ENCODE results near the gene WWOX.
"Not testable (repeated sequence)": the region's sequence is repeated elsewhere in the genome, so short reads cannot be mapped to it uniquely, and the experiment has no call there.

The WWOX gene

DNA sequence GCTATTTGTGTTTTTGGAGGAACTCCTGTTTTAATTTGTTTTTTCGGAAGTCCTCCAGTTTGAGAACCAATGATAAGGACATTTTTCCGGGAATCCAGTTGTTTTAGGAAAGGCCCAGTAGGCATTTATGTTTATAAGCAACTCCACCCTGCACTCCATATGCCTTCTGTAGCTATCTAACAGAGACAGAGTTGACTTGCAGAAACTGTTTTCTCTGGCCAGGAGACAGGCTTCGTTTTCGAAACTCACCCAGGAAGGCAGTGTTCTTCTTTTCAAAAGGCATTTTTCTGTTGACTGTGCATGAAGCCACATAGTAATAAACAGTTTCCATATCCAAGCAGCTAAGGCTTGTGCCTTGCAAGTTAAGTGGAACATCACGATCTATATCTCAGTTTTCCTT, 587.1 kb downstream of the WWOX start:
- DNase-seq, result no peak
- intact Hi-C loops (cut with DNase I), result no loop called here

DNA sequence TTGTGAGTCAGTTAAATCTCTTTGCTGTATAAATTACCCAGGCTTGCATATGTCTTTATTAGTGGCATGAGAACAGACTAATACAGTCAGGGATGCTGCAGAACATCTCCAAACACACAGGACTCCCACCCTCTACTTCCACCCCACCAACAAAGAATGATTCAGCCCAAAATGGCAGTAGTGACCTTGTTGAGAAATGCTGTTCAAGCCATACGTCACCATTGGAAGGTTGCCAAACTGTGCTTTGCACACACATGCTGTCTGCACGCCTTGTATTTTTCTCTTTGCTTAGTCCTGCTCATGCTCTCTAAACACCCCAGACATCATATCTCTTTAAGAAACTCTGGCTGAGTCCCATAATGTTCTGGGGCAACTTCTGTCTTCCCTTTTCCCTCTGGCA, 589.6 kb downstream of the WWOX start:
- intact Hi-C loops (cut with DNase I), result no loop called here
- DNase-seq, result no peak

DNA sequence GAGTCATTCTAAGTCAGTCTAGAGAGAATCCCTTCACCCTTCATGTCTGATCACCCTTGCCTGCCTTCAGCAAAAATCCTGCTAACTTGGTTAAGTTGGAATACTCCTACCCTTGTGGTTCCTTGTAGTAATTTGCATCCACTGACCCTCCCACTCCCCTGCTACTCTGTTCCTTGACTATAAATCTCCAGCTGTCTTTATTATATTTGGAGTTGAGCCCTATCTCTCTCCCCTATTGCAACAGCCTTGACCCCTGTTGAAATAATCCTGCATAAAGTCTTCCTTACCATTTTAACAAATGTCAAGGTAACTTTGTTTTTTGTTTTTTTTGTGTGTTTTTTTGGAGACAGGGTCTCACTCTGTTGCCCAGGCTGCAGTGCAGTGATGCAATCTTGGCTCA, 590.1 kb downstream of the WWOX start:
- DNase-seq, result no peak
- intact Hi-C loops (cut with DNase I), result no loop called here

DNA sequence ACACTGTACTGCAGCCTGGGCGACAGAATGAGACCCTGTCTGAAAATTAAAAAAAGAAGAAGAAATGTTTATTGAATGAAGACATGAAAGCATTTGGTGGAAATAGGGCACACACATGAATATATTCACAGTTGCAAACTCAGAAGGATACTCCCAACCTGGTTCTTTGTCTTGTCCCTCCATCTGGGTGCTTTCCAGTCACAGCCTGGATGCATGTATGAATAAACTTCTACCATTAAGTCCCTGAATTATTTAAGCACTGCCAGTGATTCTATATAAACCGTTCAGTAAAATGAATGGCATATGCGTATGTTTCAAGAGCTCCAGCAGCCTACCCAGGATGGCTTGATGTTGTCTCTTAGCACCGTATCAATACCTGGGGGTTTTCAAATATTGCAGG, 591.1 kb downstream of the WWOX start:
- intact Hi-C loops (cut with DNase I), result no loop called here
- no peak for DNase-seq

DNA sequence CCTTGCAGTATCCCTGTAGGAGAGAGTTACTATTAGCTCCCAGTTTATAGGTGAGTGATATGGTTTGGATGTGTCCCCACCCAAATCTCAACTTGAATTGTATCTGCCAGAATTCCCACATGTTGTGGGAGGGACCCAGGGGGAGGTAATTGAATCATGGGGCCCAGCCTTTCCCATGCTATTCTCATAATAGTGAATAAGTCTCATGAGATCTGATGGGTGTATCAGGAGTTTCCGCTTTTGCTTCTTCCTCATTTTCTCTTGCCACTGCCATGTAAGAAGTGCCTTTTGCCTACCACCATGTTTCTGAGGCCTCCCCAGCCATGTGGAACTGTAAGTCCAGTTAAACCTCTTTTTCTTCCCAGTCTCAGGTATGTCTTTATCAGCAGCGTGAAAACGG, 592.3 kb downstream of the WWOX start:
- intact Hi-C loops (cut with DNase I), result not testable (repeated sequence)

DNA sequence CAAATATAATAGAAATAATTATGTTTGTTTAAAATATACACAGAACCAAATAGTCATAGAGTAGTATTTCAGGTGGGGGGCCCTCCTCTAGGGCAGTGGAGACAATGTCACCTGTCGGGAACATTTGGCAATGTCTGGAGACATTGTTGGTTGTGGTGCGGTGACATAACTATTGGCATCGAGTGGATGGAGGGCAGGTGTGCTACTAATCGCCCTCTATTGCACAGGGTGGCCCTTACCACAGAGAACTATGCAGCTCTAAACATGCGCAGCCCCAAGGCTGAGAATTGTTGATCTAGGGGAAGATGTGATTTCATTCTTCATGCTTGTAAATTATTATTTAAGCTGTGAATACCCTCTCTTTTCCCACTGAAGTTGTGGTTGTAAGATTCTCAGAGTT, 594.0 kb downstream of the WWOX start:
- DNase-seq, result no peak
- intact Hi-C loops (cut with DNase I), result no loop called here

More for the DNA sequence above, 592.3 kb downstream of the WWOX start:
- DNase-seq, result not testable (repeated sequence)

DNA sequence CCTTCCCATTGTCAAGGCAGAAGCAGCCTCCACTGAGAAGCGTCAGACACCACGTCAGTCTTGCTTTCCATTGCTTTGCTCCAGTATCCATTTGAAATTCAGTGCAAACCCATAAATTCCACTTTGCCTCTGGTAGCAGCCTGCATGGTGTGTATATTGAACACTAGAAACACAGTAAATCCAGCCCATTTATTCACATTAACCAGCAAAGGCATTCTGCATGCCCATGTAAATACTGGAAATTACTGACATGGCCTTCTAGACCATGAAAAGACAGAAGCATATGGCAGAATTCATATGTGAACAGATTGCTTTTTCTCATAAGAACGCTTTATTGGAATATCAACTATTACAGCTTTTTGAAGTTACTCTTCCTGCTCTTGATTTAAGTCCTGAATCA, 595.0 kb downstream of the WWOX start:
- intact Hi-C loops (cut with DNase I), result no loop called here
- no peak for DNase-seq

DNA sequence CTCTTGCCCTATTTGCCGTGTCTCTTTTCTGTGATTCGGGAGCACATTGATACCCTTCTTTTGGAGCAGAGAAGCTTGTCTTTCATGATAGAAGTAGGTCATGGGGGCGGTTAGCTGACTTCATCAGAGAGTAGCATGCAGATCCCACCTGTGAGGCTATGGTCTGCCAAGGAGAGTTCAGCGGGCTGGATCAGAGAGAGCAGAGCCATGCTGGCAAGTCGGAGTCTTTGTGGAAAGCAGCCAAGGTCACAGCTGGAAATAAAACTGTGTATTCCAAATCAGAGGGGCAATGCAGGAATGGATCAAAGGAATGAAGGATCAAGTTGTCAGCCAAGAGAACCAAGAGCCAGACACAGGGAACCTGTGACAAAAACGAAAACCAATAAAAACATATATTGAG, 595.9 kb downstream of the WWOX start:
- no peak for DNase-seq
- intact Hi-C loops (cut with DNase I), result no loop called here

DNA sequence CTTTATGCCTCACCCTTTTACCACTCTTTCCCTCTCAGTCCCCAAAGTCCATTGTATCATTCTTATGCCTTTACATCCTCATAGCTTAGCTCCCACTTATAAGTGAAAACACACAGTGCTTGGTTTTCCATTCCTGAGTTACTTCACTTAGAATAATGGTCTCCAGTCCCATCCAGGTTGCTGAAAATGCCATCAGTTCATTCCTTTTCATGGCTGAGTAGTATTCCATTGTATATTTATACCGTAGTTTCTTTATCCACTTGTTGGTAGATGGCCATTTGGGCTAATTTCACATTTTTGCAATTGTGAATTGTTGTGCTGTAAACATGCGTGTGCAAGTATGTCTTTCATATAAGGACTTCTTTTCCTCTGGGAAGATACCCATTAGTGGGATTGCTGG, 597.3 kb downstream of the WWOX start:
- intact Hi-C loops (cut with DNase I), result no loop called here
- DNase-seq, result no peak

DNA sequence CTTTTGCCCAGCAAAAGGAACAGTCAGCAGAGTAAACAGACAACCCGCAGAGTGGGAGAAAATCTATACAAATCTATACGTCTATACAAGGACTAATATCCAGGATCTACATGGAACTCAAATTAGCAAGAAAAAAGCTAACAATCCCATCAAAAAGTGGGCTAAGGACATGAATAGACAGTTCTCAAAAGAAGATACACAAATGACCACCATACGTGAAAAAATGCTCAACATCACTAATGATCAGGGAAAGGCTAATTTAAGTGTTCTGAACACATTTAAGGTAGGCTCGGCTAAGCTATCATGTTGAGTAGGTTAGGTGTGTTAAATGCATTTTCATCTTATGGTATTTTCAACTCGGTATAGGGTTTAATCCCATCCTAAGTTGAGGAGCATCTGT, 598.0 kb downstream of the WWOX start:
- no peak for DNase-seq
- intact Hi-C loops (cut with DNase I), result no loop called here

DNA sequence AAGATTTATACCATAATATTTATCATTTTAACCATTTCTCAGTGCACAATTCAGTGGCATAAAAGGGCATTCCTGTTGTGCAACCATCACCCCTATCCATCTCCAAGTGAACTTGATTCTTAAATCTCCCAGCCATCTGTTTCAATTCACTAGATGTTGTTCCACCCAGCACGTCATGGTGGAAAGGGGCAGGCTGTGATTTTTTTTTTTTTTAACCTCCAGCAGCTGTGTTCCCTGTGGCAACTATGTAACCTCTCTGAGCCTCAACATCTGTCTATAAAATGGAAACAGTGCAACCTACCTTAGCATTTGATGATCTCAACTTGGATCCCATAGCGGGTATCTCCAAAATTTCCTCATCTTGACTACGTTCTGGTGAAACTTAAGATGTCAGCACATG, 604.5 kb downstream of the WWOX start:
- DNase-seq, result no peak
- intact Hi-C loops (cut with DNase I), result no loop called here

DNA sequence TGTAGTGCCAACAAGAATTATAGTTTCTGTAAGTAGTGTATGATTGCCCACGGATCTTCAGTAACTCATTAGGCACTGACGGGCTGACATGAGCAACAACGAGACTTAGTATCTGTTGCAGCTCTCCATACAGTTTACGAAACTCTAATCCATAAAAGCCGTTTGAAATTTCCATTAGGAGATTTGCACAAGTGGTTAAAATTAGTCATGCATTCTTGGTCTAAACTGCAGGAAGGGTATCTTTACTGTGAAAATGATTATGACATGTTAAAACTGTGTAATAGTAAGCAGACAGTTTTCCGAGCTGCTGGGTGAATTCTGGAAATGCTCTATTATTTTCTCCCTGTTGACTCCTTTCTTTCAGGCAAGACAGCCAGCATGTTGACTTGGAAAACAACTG, 605.0 kb downstream of the WWOX start:
- no peak for DNase-seq
- intact Hi-C loops (cut with DNase I), result no loop called here

DNA sequence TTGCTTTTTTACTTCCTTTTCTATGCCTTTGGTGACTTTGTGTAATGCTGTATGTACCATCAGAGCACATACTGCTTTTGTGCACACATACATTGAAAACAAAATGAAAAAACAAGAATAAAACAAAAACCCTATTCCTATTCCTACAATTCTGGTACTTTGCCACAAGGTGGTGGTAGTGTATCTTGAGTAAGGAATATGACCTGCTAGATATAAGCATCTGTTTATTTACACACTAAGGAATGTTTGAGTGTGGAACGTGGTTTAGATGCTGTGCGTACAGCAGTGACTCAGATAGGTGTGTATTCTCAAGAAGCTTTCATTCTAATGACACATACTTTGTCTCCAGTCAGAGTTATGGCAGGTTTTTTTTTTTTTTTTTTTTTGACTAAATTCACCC, 606.2 kb downstream of the WWOX start:
- no peak for DNase-seq
- intact Hi-C loops (cut with DNase I), result no loop called here

DNA sequence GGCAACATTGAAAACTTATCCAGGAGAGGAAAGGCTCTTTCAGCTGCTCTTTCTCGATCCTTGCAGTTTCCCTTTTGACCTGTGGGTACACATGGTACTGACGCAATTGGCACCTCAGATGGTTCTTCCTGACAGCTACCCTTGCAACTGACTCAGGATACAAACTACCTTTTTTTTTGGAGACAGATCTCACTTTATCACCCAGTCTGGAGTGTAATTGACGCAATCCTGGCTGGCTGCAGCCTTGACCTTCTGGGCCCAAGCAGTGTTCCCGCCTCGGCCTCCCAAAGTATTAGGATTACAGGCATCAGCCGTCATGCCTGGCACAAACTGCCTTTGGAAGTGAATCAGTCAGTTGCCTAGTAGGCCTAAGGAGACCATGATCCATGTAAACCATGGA, 607.2 kb downstream of the WWOX start:
- intact Hi-C loops (cut with DNase I), result no loop called here
- DNase-seq, result no peak

DNA sequence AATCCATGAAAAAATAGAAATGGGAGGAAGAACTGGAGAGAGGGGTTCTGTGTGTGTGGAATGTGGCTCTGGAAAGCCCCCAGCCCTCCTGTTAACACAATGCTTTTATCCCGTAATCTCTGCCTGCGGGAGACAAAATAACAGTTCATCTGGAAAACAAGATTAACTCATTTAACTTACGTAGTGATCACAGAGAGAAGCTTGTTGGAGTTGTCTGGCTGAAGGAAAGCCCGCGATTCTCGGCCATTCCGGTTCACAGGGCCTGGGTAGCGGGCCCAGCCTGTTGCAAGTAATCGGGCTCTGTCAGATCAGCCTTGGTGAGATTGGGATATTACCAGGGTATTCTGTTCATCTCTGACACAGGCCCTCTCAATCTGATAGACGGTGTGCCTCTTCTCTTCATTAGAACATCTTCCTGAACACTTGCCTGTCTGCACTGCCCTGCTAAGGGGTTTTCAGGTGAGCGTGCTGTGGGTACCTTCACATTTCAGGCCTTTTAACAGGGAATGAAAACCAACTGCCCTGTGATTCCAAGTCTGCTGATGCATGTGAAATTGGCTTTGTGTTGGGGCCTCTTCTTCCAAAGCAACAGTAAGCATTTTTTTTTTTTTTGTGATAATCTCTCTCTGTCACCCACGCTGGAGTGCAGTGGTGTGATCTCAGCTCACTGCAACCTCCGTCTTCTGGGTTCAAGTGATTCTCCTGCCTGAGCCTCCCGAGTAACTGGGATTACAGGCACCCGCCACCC, 609.9 kb downstream of the WWOX start:
- intact Hi-C loops (cut with DNase I), result no loop called here
- DNase-seq, result no peak

DNA sequence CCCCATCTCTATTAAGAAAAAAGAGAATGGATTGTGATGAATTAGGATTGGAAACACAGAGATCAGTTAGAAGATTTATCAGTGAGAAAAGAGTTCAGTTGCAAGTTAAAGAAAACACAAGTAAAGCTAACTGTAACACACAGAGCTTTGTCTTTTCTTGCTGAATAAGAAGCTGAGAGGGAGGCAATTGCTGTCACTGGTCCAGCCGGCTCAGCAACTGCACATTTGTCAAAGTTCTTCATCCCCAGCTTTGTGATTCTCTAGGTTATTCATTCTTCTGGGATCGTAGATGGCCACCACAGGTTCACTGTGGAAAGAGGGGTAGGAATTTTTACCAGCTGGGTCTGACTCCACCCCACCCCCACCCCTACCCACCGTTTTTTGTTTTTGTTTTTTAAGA, 615.7 kb downstream of the WWOX start:
- intact Hi-C loops (cut with DNase I), result no loop called here

DNA sequence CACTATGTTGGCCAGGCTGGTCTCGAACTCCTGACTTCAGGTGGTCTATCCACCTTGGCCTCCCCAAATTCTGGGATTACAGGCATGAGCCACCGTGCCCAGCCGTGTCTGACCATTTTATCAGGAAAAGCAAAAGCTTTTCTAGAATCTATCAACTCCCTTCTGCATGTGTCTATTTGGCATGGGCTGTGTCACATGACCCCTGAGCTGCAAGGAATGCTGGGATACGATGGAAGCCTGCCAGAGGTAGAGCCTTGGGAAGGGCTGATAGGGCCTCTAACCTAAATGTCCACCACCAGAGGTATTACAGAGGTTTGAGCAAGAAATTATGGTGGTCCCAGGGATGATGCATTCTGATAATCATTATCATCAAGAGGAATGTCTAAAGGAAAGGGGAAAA, 616.2 kb downstream of the WWOX start:
- no peak for DNase-seq
- intact Hi-C loops (cut with DNase I), result no loop called here

More for the DNA sequence above, 615.7 kb downstream of the WWOX start:
- no peak for DNase-seq

DNA sequence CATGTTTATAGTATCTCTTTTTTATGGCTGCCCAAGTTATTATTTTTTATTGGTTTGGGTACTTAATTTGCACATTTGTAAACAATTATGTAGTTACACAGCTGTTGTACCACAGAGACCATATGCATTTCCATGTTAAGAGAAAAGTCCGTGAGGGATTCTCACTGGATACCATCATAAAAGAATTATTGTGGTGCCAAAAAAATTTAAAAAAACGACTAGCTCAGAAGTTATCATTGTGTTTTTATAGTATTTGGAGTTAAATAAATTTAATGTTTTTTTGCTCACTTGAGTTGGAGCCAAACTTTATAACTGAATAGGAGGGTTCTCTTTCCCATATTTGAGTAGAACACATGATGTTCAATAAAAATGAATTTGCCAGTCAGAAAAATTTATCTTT, 618.7 kb downstream of the WWOX start:
- intact Hi-C loops (cut with DNase I), result no loop called here
- DNase-seq, result no peak

DNA sequence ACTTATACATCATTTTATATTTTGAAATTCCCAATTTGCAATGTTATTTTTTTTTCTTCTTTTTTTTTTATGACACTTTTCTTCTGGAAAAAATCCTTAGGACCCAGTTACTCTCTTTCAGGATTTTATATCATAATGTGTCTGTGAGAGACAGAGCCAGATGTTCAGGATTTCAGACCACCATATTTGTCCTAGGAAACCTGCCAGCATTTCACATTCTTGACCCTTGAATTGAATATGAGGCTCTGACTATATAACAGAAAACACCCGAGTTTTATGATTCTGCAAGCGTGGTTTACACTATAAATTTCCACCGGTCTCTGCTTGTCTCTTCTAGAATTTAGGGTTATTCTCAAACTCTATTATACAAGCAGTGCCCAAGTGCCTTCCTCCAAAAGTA, 621.0 kb downstream of the WWOX start:
- DNase-seq, result no peak
- intact Hi-C loops (cut with DNase I), result no loop called here

DNA sequence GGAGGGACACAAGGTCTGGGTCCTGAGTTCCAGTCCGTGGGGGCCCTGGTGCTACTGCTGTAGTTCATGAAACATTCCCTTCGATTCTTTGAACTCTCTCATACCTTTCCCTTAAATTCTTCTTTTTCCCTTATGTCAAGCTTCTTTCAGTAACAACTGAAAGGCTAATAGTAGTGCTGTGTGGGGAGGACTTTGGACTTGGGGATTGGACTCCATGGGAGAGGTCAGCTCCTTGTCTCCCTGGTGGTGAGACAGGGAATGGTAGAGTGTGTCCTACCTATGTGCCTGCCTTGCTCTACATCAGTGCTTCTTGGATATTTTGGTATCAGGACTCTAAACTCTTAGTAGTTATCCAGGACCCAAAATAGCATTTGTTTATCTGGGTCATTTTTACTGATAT, 628.1 kb downstream of the WWOX start:
- no peak for DNase-seq
- intact Hi-C loops (cut with DNase I), result no loop called here

DNA sequence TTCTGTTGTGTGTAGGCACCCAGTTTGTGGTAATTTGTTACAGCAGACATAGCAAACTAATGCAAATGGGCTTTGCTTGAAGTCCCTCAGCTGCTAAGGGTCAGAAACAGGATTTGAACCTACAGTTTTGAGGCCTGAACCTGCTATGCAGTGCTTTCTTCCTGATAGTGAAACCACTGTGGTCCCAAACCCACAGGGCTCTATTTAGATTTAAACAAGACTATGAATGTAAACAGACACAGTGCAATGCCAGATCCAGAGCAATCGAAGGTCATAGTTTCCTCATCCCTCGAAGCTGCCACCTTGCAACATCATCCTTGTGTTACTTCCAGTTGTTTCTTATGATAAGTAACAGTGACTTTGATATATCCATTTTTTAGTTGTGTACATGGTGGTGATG, 630.2 kb downstream of the WWOX start:
- intact Hi-C loops (cut with DNase I), result no loop called here
- DNase-seq, result no peak

DNA sequence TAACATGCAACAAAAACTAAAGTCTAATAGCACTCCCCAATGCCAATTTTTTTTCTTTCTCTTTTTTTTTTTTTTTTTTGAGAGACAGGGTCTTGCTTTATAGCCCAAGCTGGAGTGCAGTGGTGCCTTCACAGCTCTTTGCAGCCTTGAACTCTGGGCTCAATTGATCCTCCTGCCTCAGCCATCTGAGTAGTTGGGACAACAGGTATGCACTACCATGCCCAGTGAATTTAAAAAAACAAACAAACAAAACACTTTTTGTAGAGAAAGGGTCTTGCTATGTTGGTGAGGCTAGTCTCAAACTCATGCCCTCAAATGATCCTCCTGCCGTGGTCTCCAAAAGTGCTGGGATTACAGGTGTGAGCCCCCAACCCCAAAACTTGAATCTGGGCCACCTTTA, 632.3 kb downstream of the WWOX start:
- DNase-seq, result no peak
- intact Hi-C loops (cut with DNase I), result no loop called here

DNA sequence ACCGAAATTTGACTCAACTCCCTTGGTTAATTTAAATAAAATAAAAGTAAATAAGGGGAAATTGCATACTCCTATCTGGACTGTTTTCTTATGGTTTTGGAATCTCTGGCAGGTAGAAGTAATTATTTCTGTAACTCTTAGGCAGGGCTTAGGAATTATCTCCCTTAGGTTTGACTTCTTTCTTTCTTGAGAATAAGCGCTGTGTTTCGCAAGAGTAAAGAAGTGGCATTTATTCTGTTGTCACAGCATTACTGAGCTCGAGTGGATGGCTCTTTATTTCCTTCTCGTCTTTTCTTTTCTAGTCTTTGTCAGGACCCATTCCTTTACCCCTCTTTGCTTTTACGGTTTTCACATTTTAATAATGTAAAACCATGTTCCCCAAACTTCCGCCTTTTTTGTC, 633.2 kb downstream of the WWOX start:
- intact Hi-C loops (cut with DNase I), result no loop called here
- DNase-seq, result no peak

Measured in posterior cingulate gyrus (tissue), 11 donors.